Astrocyte (in vitro differentiated cells and primary cell): ENCODE measurements around the gene CELF2.

Experiments
- EZH2 ChIP-seq: IDR thresholded peaks from 2 replicates; pipeline ENCODE4 v1.6.1; 2012; ENCODE audit warnings: mild to moderate bottlenecking, low read length, inconsistent platforms; ENCODE audit not compliant: insufficient read depth
- TF ChIP-seq, protein P1 (sequence below): IDR thresholded peaks from 2 replicates; pipeline ENCODE4 v1.5.1; 2011; ENCODE audit warnings: low read depth, mild to moderate bottlenecking, inconsistent platforms, low read length, moderate library complexity; ENCODE audit not compliant: insufficient read depth

DNA sequence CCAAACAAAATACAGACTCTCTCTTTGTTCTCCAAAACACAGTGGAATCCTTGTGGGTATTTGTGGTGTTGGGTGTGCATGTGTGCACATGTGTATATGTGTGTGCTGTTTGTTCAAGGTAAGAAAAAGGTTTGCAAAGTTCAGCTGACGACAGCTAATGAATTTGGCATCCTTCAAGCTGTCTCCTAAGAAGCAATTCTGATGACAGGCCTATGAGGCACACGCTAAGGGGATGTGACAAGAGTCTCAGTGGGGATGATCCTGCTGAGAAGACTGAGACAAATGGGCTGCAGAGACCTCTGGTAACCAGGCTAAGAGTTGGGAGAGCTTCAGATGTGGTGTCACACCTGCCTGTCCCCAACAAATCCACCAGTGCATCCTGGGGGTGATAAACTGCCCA, 26.5 kb upstream of the CELF2 start:
- no peak for TF ChIP-seq EZH2
- TF ChIP-seq, protein P1, sequence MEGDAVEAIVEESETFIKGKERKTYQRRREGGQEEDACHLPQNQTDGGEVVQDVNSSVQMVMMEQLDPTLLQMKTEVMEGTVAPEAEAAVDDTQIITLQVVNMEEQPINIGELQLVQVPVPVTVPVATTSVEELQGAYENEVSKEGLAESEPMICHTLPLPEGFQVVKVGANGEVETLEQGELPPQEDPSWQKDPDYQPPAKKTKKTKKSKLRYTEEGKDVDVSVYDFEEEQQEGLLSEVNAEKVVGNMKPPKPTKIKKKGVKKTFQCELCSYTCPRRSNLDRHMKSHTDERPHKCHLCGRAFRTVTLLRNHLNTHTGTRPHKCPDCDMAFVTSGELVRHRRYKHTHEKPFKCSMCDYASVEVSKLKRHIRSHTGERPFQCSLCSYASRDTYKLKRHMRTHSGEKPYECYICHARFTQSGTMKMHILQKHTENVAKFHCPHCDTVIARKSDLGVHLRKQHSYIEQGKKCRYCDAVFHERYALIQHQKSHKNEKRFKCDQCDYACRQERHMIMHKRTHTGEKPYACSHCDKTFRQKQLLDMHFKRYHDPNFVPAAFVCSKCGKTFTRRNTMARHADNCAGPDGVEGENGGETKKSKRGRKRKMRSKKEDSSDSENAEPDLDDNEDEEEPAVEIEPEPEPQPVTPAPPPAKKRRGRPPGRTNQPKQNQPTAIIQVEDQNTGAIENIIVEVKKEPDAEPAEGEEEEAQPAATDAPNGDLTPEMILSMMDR = no peak
